Measurements from ENCODE around the gene LHPP.
"Not testable (repeated sequence)": the region's sequence is repeated elsewhere in the genome, so short reads cannot be mapped to it uniquely, and the experiment has no call there.

Gene LHPP

GRCh38 chr10:124535731-124536495, 74.3 kb downstream of the LHPP start:
- peak in 1 of 58 donors; percentile 55 for DNase-seq

GRCh38 chr10:124536496-124537050, 75.0 kb downstream of the LHPP start:
- no peak for DNase-seq

DNA sequence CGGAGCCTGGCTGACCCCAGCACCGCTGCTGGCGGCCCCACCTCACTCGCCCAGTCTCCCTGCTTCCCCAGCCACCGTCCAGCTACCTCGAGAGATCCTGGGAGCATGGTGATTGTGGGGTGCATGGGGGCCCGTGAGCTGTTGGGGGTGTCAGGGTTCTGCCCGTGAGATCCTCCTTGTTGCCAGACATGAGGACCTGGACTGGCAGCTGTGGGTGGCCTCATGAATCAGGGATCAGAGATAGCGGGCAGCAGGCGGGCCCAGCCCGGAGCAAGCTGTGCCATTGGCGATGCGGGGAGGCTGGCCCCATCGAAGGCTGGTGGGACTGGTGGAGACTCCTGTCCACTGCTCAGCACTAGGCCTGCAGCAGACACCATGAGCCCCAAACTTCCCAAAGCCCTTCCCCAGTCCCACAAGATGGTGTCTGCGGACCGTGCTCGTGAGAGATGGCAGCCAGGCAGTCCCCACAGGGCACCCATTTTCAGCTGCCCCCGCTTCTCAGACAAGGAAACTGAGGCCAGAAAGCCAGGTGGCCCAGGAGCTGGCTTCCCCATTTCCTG, 75.6 kb downstream of the LHPP start:
- DNase-seq, result no peak

DNA sequence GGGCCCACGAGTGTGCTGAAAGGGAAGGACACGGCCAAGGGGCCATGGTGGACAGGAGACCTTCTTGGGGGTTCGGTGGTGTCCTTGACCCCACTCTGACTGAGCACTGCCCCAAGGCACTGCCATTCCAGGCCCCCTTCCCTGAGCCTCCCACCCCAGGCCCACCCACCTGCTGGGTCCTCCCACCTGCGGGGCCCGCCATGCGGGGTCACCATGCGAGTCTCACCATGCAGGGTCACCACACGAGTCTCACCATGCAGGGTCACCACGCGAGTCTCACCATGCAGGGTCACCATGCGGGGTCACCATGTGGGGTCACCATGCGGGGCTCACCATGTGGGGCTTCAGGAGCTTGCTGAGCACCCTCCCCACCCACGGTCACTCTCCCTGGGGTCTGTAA, 76.3 kb downstream of the LHPP start:
- DNase-seq, result no peak

DNA sequence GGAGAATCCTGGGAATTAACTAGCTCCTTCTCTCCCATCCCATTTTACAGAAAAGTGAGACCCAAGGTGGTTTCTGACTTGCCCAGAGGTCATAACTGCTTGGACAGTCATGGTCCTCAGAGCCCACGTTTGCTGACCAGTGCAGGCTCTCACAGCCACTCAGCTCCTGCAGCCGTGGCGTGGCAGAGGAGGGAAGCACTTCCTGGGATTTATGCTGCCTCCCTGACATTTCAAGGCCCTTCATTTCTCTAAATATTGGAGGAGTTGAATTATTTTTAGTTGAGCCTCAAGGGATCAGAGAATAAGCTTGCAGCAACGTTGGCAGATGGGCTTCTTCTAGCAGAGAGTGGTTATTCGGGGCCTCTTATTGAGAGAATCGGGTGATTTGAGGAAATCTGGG, 77.1 kb downstream of the LHPP start:
- DNase-seq, result no peak

- DNase-seq, result peak in 28 of 58 donors; percentile 13 to 67 (median 39)
These were observed 78.5 kb downstream of the LHPP start for GRCh38 chr10:124539935-124540641.

- peak in 7 of 58 donors; percentile 22 to 39 (median 29) for DNase-seq
These were observed 79.7 kb downstream of the LHPP start for GRCh38 chr10:124541076-124541903.

GRCh38 chr10:124542336-124542735, 80.7 kb downstream of the LHPP start:
- no peak for DNase-seq

DNA sequence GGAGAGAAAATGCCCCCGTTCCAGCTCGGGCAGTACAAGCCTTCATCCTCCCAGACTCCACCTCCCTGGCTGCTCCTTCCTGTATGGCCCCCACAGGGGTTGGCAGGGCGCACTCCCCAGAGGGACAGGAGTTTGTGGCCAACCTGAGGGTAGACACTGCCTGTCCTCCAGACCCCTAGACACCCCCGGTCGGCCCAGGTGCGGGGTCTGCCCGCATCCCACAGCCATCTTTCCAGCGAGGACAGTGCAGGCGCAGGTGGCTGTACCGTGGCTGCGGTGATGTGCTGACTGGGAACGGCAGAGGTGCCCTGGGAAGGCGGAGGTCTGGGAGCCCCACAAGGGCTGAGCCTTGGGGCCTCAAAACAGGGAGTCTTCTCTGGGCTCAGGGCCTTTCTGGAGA, 81.5 kb downstream of the LHPP start:
- DNase-seq, result no peak

GRCh38 chr10:124543971-124544370, 82.3 kb downstream of the LHPP start:
- no peak for DNase-seq

GRCh38 chr10:124544711-124545110, 83.1 kb downstream of the LHPP start:
- DNase-seq, result peak in 13 of 58 donors; percentile 13 to 45 (median 27)

DNA sequence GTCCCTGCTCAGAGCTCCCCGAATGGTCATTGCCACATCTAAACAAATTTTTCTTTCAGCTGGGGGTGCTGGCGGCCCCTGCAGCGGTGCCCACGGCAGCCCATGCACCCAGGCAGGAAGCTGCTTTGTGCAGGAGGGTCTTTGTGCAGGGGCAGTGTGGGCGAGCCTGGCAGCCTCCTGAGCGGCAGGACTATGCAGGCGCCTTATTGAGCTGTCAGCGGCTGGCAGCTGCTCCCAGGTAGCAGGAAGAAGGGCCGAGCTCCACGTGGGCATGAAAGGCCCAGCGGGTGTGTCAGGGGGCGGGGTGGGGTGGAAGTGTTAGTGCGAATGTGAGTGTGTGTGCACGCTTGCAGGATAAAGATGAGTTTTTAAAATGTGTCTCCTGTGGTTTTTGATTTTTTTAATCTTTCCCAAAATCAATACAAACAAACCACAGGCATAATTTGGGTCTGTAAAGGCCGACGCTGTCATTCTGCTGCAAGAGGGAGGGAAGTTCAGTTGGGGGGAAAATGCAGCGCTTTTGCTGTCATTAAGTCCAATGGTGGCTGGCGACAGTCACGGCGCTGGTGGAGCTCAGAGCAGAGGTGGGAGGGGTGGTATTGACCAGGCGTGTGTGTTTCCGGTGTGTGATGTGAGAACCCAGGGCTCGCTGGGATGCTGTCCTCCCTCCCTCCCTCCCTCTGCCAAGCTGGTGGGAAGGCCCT, 83.9 kb downstream of the LHPP start:
- no peak for DNase-seq

GRCh38 chr10:124546055-124546369, 84.4 kb downstream of the LHPP start:
- no peak for DNase-seq

- no peak for DNase-seq
These were observed 85.5 kb downstream of the LHPP start for GRCh38 chr10:124546957-124547646.

GRCh38 chr10:124547647-124548168, 86.1 kb downstream of the LHPP start:
- no peak for DNase-seq

DNA sequence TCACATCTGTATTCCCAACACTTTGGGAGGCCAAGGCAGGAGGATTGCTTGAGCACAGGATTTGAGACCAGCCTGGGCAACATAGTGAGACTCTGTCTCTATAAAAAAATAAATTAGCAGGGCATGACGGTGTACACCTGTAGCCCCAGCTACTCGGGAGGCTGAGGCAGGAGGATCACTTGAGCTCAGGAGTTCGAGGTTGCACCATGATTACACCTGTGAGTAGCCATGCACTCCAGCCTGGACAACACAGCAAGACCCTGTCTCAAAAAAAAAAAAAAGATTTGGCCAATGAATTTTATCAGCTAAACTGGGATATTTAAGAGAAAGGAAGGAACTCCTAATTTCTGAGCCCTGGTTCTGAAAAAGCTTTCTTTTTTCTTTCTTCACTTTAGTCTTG, 87.5 kb downstream of the LHPP start:
- DNase-seq, result not testable (repeated sequence)

DNA sequence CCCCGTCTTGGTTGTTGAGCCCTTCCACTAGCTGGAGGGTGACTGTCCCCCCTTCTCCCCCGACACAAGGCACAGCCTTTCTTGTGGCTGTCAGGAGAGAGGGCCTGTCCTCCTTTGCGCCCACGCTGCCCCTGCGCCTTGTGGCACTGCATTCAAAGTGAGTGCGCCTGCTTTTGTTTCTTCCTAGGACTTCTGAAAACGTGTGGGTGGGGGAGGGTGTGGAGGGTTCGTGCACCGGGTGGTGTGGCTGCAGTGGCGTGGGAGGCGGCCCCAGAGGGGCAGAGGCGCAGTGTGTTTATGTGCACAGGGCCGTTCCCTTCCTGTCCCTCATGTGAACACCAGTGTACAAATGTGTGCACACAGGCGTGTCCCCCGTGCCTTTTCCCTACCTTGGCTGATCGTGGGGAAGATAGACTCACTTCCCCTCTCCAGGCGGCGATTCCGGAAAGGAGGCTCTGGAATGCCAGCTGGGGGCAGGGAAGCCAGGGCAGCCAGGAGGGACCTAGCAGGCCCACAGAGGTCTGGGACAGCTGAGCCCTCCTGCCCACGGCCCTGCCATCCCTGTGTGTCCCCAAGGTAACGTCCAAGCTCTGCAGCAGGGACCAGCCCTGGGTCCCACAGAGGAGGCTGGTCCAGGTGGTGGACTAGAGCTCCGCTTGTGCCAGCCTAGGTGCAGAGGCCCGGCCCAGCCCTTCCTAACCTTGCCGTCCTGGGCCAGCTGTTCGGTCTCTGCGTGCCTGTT, 88.8 kb downstream of the LHPP start:
- no peak for DNase-seq

- no peak for DNase-seq
These were observed 89.5 kb downstream of the LHPP start for GRCh38 chr10:124551097-124551496.

- no peak for DNase-seq
These were observed 90.1 kb downstream of the LHPP start for GRCh38 chr10:124551755-124552154.

All from anterior cingulate cortex (tissue), 58 donors.